Liver (tissue), 9 donors: ENCODE results near the gene ADAM19. TPM values are rescaled to one million over a fixed set of nuclear protein-coding genes. Genes with fewer than 3 reads are reported as not detected.

Experiments used
- DNase-seq: peaks from one replicate; pipeline ENCODE4 v3.0.0-alpha.2; 2017; ENCODE audit warnings: low spot score
- H3K27ac ChIP-seq, 2 donors: one replicate each; pipeline ENCODE4 v1.7.0; 2013; ENCODE audit warnings: inconsistent platforms in 2 of 2, low read length in 2 of 2, control low read depth in 1 of 2, low read depth in 1 of 2, mild to moderate bottlenecking in 1 of 2
- H3K27me3 ChIP-seq, 4 donors: one replicate each; pipeline versions ENCODE4 v1.6.1 to v1.7.0; 2013; ENCODE audit warnings: low read length in 3 of 4, inconsistent platforms in 1 of 4, mild to moderate bottlenecking in 1 of 4, moderate library complexity in 1 of 4; ENCODE audit not compliant: control insufficient read depth in 4 of 4, insufficient read depth in 4 of 4
- H3K36me3 ChIP-seq, 4 donors: one replicate each; pipeline versions ENCODE4 v1.6.1 to v1.7.0; 2013; ENCODE audit warnings: low read length in 3 of 4, mild to moderate bottlenecking in 3 of 4, low read depth in 1 of 4, moderate library complexity in 1 of 4; ENCODE audit not compliant: control insufficient read depth in 4 of 4, insufficient read depth in 3 of 4
- H3K4me1 ChIP-seq, 4 donors: one replicate each; pipeline versions ENCODE4 v1.6.1 to v1.7.0; 2013; ENCODE audit warnings: low read length in 3 of 4, mild to moderate bottlenecking in 3 of 4, moderate library complexity in 1 of 4; ENCODE audit not compliant: control insufficient read depth in 4 of 4, insufficient read depth in 4 of 4
- H3K4me3 ChIP-seq, 3 donors: one replicate each; pipeline versions ENCODE4 v1.6.1 to v1.7.0; 2013; ENCODE audit warnings: low read length in 3 of 3, control low read depth in 1 of 3, low read depth in 1 of 3, mild to moderate bottlenecking in 1 of 3
- H3K9ac ChIP-seq, 2 donors: one replicate each; pipeline ENCODE4 v1.7.0; 2013; ENCODE audit warnings: low read length in 2 of 2, mild to moderate bottlenecking in 2 of 2, moderate library complexity in 2 of 2, control low read depth in 1 of 2, low read depth in 1 of 2
- H3K9me3 ChIP-seq, 4 donors: one replicate each; pipeline versions ENCODE4 v1.6.1 to v1.7.0; 2013; ENCODE audit warnings: low read length in 3 of 4; ENCODE audit not compliant: control insufficient read depth in 4 of 4
- EGR1 ChIP-seq, 2 donors: IDR thresholded peaks; 2 replicates each; pipeline ENCODE4 v1.6.1; 2016 to 2018; ENCODE audit warnings: antibody characterized with exemption in 2 of 2, low read depth in 2 of 2
- FOXA1 ChIP-seq: IDR thresholded peaks from 2 replicates; pipeline ENCODE4 v1.6.1; 2016; ENCODE audit warnings: antibody characterized with exemption
- FOXA2 ChIP-seq: IDR thresholded peaks from 2 replicates; pipeline ENCODE4 v1.6.1; 2016; ENCODE audit warnings: antibody characterized with exemption
- HNF4A ChIP-seq, 2 donors: conservative IDR thresholded peaks; 2 replicates each; pipeline ENCODE4 v1.6.1; 2016; ENCODE audit warnings: antibody characterized with exemption in 2 of 2, mild to moderate bottlenecking in 2 of 2
- HNF4G ChIP-seq: IDR thresholded peaks from 2 replicates; pipeline ENCODE4 v1.6.1; 2016; ENCODE audit warnings: antibody characterized with exemption
- JUND ChIP-seq, 2 donors: IDR thresholded peaks; 2 replicates each; pipeline ENCODE4 v1.6.1; 2016; ENCODE audit warnings: antibody characterized with exemption in 2 of 2
- NR2F2 ChIP-seq: IDR thresholded peaks from 2 replicates; pipeline ENCODE4 v1.6.1; 2016; ENCODE audit warnings: antibody characterized with exemption
- RAD21 ChIP-seq, 2 donors: IDR thresholded peaks; 2 replicates each; pipeline ENCODE4 v1.6.1; 2016; ENCODE audit warnings: antibody characterized with exemption in 2 of 2, mild to moderate bottlenecking in 2 of 2
- RXRA ChIP-seq, 2 donors: IDR thresholded peaks; 2 replicates each; pipeline ENCODE4 v1.6.1; 2017 to 2018; ENCODE audit warnings: antibody characterized with exemption in 2 of 2, mild to moderate bottlenecking in 1 of 2
- SP1 ChIP-seq: IDR thresholded peaks from 2 replicates; pipeline ENCODE4 v1.6.1; 2018; ENCODE audit warnings: antibody characterized with exemption, mild to moderate bottlenecking
- TAF1 ChIP-seq: conservative IDR thresholded peaks from 2 replicates; pipeline ENCODE4 v1.6.1; 2016; ENCODE audit warnings: antibody characterized with exemption, mild to moderate bottlenecking
- YY1 ChIP-seq: IDR thresholded peaks from 2 replicates; pipeline ENCODE4 v1.6.1; 2016; ENCODE audit warnings: antibody characterized with exemption, mild to moderate bottlenecking
- WGBS: extraction: QIAGEN DNeasy Blood & Tissue Kit; methylation state at CpG from one replicate; pipeline ENCODE4 v1.1.7; 2013; 5-methylcytosine and 5-hydroxymethylcytosine counted together
- polyA plus RNA-seq, 2 donors: library from polyadenylated mRNA; stranded (reverse) in 1 of 2; unstranded in 1 of 2; fragments of 200-250 nt in 1 of 2; fragments of >200 nt in 1 of 2; fragmentation: Nextera tagmentation in 1 of 2; extraction: Ambion mirVana in 1 of 2; gene quantifications; one replicate each; pipeline versions ENCODE4 v1.2.1 to v1.2.3, GENCODE V29; 2013 to 2015
- total RNA-seq, 2 donors: library from RNA; depleted of rRNA; stranded (reverse); fragments of >200 nt; gene quantifications; one replicate each; pipeline ENCODE4 v1.2.3, GENCODE V29; 2014
- TF ChIP-seq, protein P1 (sequence below): IDR thresholded peaks from 2 replicates; pipeline ENCODE4 v1.6.1; 2016; ENCODE audit warnings: antibody characterized with exemption
- TF ChIP-seq, protein P2 (sequence below): IDR thresholded peaks from 2 replicates; pipeline ENCODE4 v1.6.1; 2016; ENCODE audit warnings: antibody characterized with exemption
- TF ChIP-seq, protein P3 (sequence below): fragments of 150-350 bp; IDR thresholded peaks from 2 replicates; pipeline ENCODE4 v1.5.1; 2017; ENCODE audit warnings: improper control_type of control experiment, low read depth, low read length; ENCODE audit not compliant: missing input control
- TF ChIP-seq, protein P4 (sequence below): IDR thresholded peaks from 2 replicates; pipeline ENCODE4 v1.6.1; 2016; ENCODE audit warnings: antibody characterized with exemption
- TF ChIP-seq, protein P5 (sequence below): IDR thresholded peaks from 2 replicates; pipeline ENCODE4 v1.6.1; 2016; ENCODE audit warnings: antibody characterized with exemption, mild to moderate bottlenecking
- donor health status: healthy.
- donor health status: healthy.
- donor health status: healthy.
- donor health status: healthy.
- donor health status: healthy.

Gene ADAM19
- total and polyA plus RNA-seq, 4 donors, result 2.4 to 7.1 (median 2.9) TPM

DNA sequence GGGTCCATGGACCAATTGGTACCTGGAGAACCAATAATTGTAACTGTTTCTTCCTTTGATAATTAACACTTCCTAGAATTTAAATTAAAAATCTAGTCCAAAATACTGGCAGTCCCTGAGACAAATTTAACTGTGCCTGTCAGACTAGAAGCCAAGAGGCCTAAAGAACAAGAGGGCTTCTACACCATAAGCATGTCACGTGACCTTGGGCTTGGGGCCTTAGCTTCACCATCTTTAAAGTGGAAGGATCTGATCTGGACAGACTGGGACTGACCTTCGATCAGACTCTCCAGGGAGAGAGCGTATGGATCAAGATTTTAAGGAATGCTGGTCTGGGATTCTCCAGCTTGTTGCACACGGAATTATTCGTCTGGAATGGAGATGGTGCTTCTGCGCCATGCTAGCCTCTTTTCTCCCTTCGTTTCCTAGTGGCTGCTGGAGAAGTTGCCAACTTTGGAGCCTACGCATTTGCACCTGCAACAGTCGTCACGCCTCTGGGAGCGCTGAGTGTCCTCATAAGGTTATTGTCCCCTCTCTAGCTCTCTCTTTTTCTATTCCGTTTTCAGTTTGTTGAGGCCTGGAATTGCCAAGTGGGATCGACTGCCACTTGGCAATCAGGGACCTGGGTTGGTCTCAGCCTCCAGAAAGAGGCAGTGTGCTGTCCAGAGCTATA lies 107.1 kb downstream of the ADAM19 start:
- Histone ChIP-seq H3K27ac (no peak overlapping the region), H3K9me3 (no peaks in the 10 kb centered on the region), H3K4me3 (no peak overlapping the region), H3K4me1 (no peaks in the 10 kb centered on the region), H3K9ac (no peak overlapping the region), H3K36me3 (no peaks in the 10 kb centered on the region), H3K27me3 (no peaks in the 10 kb centered on the region)
- 97% methylated on average over 13 of the region's 13 CpGs for WGBS
- no peak for TF ChIP-seq SP1
- TF ChIP-seq RXRA (IDR thresholded peaks at IDR 0.05), result no peak
- TF ChIP-seq NR2F2, result no peak
- TF ChIP-seq RAD21 (IDR thresholded peaks at IDR 0.05), result no peak
- no peak for TF ChIP-seq FOXA2
- no peak for TF ChIP-seq TAF1
- TF ChIP-seq, protein P1, sequence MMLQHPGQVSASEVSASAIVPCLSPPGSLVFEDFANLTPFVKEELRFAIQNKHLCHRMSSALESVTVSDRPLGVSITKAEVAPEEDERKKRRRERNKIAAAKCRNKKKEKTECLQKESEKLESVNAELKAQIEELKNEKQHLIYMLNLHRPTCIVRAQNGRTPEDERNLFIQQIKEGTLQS, result no peak
- TF ChIP-seq, protein P2, sequence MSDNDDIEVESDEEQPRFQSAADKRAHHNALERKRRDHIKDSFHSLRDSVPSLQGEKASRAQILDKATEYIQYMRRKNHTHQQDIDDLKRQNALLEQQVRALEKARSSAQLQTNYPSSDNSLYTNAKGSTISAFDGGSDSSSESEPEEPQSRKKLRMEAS, result no peak
- no peak for TF ChIP-seq YY1
- TF ChIP-seq FOXA1, result no peak
- no peak for TF ChIP-seq EGR1 (IDR thresholded peaks at IDR 0.05; ENCODE audit: low read depth in 2 of 2)
- TF ChIP-seq, protein P3, sequence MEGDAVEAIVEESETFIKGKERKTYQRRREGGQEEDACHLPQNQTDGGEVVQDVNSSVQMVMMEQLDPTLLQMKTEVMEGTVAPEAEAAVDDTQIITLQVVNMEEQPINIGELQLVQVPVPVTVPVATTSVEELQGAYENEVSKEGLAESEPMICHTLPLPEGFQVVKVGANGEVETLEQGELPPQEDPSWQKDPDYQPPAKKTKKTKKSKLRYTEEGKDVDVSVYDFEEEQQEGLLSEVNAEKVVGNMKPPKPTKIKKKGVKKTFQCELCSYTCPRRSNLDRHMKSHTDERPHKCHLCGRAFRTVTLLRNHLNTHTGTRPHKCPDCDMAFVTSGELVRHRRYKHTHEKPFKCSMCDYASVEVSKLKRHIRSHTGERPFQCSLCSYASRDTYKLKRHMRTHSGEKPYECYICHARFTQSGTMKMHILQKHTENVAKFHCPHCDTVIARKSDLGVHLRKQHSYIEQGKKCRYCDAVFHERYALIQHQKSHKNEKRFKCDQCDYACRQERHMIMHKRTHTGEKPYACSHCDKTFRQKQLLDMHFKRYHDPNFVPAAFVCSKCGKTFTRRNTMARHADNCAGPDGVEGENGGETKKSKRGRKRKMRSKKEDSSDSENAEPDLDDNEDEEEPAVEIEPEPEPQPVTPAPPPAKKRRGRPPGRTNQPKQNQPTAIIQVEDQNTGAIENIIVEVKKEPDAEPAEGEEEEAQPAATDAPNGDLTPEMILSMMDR, result no peak
- no peak for TF ChIP-seq JUND (IDR thresholded peaks at IDR 0.05)
- TF ChIP-seq HNF4G, result no peak
- DNase-seq, result no peak

DNA sequence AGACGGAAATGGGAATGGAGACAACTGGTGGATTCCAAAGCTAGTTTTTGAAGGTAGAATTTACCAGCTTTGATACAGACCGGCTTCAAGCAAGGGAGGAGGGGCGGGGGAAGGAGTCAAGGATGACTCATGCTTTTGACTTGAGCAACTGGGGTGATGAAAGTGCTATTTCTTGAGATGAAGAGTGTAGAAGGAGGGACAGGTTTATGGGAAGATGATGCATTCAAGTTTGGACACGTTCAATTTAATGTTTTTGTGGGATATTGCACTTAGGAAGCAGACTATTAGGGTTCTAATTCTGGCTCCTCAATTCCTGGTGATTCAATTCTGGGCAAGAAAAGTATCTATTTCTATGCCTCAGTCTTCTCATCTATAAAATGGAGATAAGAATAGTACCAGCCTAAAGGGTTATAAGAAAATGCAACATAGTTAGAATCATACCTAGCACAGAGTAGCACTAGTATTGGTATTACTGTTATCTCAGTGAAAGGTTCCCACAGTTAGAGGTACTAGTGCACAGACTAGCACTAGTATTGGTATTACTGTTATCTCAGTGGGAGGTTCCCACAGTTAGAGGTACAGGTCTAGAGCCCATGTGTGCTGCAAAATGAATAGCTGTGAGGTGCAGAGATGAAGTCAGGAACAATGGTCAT lies 110.9 kb downstream of the ADAM19 start:
- WGBS, result 62% methylated on average over 4 of the region's 4 CpGs
- Histone ChIP-seq H3K4me3 (no peak overlapping the region), H3K36me3 (no peaks in the 10 kb centered on the region), H3K27ac (no peak overlapping the region), H3K4me1 (peaks cover 2 to 8% (median 5%) of the 10 kb centered on the region in 4 donors), H3K27me3 (peaks cover 0 to 8% (median 2%) of the 10 kb centered on the region in 4 donors), H3K9ac (no peak overlapping the region), H3K9me3 (no peaks in the 10 kb centered on the region)
- TF ChIP-seq, protein P4, sequence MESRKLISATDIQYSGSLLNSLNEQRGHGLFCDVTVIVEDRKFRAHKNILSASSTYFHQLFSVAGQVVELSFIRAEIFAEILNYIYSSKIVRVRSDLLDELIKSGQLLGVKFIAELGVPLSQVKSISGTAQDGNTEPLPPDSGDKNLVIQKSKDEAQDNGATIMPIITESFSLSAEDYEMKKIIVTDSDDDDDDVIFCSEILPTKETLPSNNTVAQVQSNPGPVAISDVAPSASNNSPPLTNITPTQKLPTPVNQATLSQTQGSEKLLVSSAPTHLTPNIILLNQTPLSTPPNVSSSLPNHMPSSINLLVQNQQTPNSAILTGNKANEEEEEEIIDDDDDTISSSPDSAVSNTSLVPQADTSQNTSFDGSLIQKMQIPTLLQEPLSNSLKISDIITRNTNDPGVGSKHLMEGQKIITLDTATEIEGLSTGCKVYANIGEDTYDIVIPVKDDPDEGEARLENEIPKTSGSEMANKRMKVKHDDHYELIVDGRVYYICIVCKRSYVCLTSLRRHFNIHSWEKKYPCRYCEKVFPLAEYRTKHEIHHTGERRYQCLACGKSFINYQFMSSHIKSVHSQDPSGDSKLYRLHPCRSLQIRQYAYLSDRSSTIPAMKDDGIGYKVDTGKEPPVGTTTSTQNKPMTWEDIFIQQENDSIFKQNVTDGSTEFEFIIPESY, result no peak
- no peak for TF ChIP-seq HNF4A (conservative IDR thresholded peaks at IDR 0.05)
- no peak for TF ChIP-seq RAD21 (IDR thresholded peaks at IDR 0.05)
- TF ChIP-seq, protein P5, sequence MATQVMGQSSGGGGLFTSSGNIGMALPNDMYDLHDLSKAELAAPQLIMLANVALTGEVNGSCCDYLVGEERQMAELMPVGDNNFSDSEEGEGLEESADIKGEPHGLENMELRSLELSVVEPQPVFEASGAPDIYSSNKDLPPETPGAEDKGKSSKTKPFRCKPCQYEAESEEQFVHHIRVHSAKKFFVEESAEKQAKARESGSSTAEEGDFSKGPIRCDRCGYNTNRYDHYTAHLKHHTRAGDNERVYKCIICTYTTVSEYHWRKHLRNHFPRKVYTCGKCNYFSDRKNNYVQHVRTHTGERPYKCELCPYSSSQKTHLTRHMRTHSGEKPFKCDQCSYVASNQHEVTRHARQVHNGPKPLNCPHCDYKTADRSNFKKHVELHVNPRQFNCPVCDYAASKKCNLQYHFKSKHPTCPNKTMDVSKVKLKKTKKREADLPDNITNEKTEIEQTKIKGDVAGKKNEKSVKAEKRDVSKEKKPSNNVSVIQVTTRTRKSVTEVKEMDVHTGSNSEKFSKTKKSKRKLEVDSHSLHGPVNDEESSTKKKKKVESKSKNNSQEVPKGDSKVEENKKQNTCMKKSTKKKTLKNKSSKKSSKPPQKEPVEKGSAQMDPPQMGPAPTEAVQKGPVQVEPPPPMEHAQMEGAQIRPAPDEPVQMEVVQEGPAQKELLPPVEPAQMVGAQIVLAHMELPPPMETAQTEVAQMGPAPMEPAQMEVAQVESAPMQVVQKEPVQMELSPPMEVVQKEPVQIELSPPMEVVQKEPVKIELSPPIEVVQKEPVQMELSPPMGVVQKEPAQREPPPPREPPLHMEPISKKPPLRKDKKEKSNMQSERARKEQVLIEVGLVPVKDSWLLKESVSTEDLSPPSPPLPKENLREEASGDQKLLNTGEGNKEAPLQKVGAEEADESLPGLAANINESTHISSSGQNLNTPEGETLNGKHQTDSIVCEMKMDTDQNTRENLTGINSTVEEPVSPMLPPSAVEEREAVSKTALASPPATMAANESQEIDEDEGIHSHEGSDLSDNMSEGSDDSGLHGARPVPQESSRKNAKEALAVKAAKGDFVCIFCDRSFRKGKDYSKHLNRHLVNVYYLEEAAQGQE, result no peak
- TF ChIP-seq, protein P3, result no peak
- TF ChIP-seq YY1, result no peak
- TF ChIP-seq NR2F2, result no peak
- no peak for TF ChIP-seq FOXA1
- no peak for DNase-seq
